ENCODE data around the gene OAS2.

GRCh38 chr12:113039911-113040445 is 61.7 kb downstream of the OAS2 start:
- TF ChIP-seq CTCF (IDR thresholded peaks at IDR 0.05; ENCODE audit: low read length) (no peak), EZH2 (IDR thresholded peaks at IDR 0.05; ENCODE audit: borderline replicate concordance, low read length) (no peak)

Measured in OCI-LY1 (cell line).